Effector memory CD4-positive, alpha-beta T cell (primary cell): ENCODE results near the gene RNF208.

Experiments
- DNase-seq, 3 donors: peaks; one replicate each; pipeline ENCODE4 v3.0.0-alpha.2; 2020
- H3K27ac ChIP-seq: 2 replicates; pipeline ENCODE4 v1.7.0; 2013; ENCODE audit warnings: mild to moderate bottlenecking, low read length, moderate library complexity; ENCODE audit not compliant: insufficient read depth, poor library complexity, severe bottlenecking
- H3K27me3 ChIP-seq: replicated peaks from 2 replicates; pipeline ENCODE4 v1.7.0; 2013; ENCODE audit warnings: mild to moderate bottlenecking, low read length; ENCODE audit not compliant: insufficient read depth, control insufficient read depth, poor library complexity, severe bottlenecking
- H3K36me3 ChIP-seq: 2 replicates; pipeline ENCODE4 v1.7.0; 2013; ENCODE audit warnings: mild to moderate bottlenecking, low read length, moderate library complexity; ENCODE audit not compliant: control insufficient read depth, insufficient read depth
- H3K4me1 ChIP-seq: 2 replicates; pipeline ENCODE4 v1.7.0; 2013; ENCODE audit warnings: low read length, mild to moderate bottlenecking; ENCODE audit not compliant: control insufficient read depth, insufficient read depth, poor library complexity, severe bottlenecking
- H3K4me3 ChIP-seq: 2 replicates; pipeline ENCODE4 v1.7.0; 2013; ENCODE audit warnings: low read length, low read depth, mild to moderate bottlenecking; ENCODE audit not compliant: insufficient read depth, poor library complexity, severe bottlenecking
- H3K9me3 ChIP-seq: 2 replicates; pipeline ENCODE4 v1.7.0; 2013; ENCODE audit warnings: mild to moderate bottlenecking, low read length, moderate library complexity; ENCODE audit not compliant: control insufficient read depth

Gene RNF208

GRCh38 chr9:137218754-137219271 lies 3.2 kb downstream of the RNF208 start:
- Histone ChIP-seq H3K4me3 (no peak overlapping the region), H3K27ac (no peak overlapping the region), H3K27me3 (no peaks in the 10 kb centered on the region), H3K9me3 (no peaks in the 10 kb centered on the region), H3K4me1 (peaks cover 13% of the 10 kb centered on the region), H3K36me3 (no peaks in the 10 kb centered on the region)
- no peak for DNase-seq

GRCh38 chr9:137218212-137218753 lies 3.8 kb downstream of the RNF208 start:
- no peak overlapping the region for H3K27ac ChIP-seq

GRCh38 chr9:137217276-137218211 lies 4.5 kb downstream of the RNF208 start:
- no peaks in the 10 kb centered on the region for H3K27me3 ChIP-seq
- no peak overlapping the region for H3K27ac ChIP-seq
- H3K4me1 ChIP-seq = peaks cover 6% of the 10 kb centered on the region
- DNase-seq = no peak
- H3K9me3 ChIP-seq = no peaks in the 10 kb centered on the region
- no peaks in the 10 kb centered on the region for H3K36me3 ChIP-seq
- no peak overlapping the region for H3K4me3 ChIP-seq

More at GRCh38 chr9:137218212-137218753, 3.8 kb downstream of the RNF208 start:
- no peak overlapping the region for H3K4me3 ChIP-seq
- no peaks in the 10 kb centered on the region for H3K36me3 ChIP-seq
- DNase-seq = no peak
- H3K9me3 ChIP-seq = no peaks in the 10 kb centered on the region
- no peaks in the 10 kb centered on the region for H3K27me3 ChIP-seq
- peaks cover 11% of the 10 kb centered on the region for H3K4me1 ChIP-seq

- Histone ChIP-seq H3K36me3 (no peaks in the 10 kb centered on the region), H3K4me3 (no peak overlapping the region), H3K27ac (no peak overlapping the region), H3K9me3 (no peaks in the 10 kb centered on the region), H3K27me3 (no peaks in the 10 kb centered on the region), H3K4me1 (peaks cover 3% of the 10 kb centered on the region)
- no peak for DNase-seq
These were observed 5.7 kb downstream of the RNF208 start for GRCh38 chr9:137216188-137216965.

- no peaks in the 10 kb centered on the region for H3K36me3 ChIP-seq
- peaks cover 3% of the 10 kb centered on the region for H3K4me1 ChIP-seq
These were observed 6.6 kb downstream of the RNF208 start for GRCh38 chr9:137215196-137215986.

GRCh38 chr9:137214620-137215019 lies 7.4 kb downstream of the RNF208 start:
- Histone ChIP-seq H3K4me3 (no peak overlapping the region), H3K36me3 (no peaks in the 10 kb centered on the region), H3K27me3 (no peaks in the 10 kb centered on the region), H3K27ac (no peak overlapping the region), H3K9me3 (no peaks in the 10 kb centered on the region), H3K4me1 (peaks cover 3% of the 10 kb centered on the region)
- DNase-seq = no peak

More at GRCh38 chr9:137215196-137215986, 6.6 kb downstream of the RNF208 start:
- DNase-seq = no peak
- Histone ChIP-seq H3K9me3 (no peaks in the 10 kb centered on the region), H3K27me3 (no peaks in the 10 kb centered on the region), H3K27ac (no peak overlapping the region), H3K4me3 (no peak overlapping the region)

GRCh38 chr9:137213160-137214060 lies 8.6 kb downstream of the RNF208 start:
- Histone ChIP-seq H3K4me3 (no peak overlapping the region), H3K27ac (no peak overlapping the region), H3K27me3 (no peaks in the 10 kb centered on the region), H3K36me3 (peaks cover 3% of the 10 kb centered on the region), H3K9me3 (no peaks in the 10 kb centered on the region), H3K4me1 (peaks cover 3% of the 10 kb centered on the region)
- DNase-seq = no peak

- Histone ChIP-seq H3K9me3 (no peaks in the 10 kb centered on the region), H3K4me1 (peaks cover 1% of the 10 kb centered on the region), H3K36me3 (peaks cover 3% of the 10 kb centered on the region), H3K27me3 (no peaks in the 10 kb centered on the region), H3K27ac (no peak overlapping the region), H3K4me3 (no peak overlapping the region)
- no peak for DNase-seq
These were observed 9.5 kb downstream of the RNF208 start for GRCh38 chr9:137212520-137212919.
